ENCODE measurements around the gene MACROH2A1.

DNA sequence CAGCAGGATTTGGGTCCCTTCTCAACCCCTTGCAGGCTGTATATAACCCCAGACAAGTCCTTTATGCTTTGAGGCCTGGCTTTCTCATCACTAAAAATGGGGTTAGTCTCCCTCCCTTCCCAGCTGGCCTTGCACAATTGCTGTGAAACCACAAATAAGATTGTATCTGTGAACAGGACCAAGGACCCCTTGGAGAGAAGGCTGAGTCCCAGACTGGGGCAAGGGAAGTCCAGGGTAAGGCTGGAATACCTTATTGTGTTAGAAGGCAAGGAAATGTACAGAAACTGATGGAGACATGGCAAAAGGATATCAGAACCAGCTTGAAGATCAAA, 11.4 kb downstream of the MACROH2A1 start:
- no peak for TF ChIP-seq TOX (CRISPR knock-in tag; IDR thresholded peaks at IDR 0.05; ENCODE audit: borderline replicate concordance)
- TF ChIP-seq RARB (CRISPR knock-in tag; IDR thresholded peaks at IDR 0.05) = no peak
- no peak for TF ChIP-seq CREB5 (CRISPR knock-in tag; IDR thresholded peaks at IDR 0.05; ENCODE audit: low read depth)
- no peak for TF ChIP-seq PATZ1 (CRISPR knock-in tag; IDR thresholded peaks at IDR 0.05; ENCODE audit: borderline replicate concordance)

Measured in SK-N-SH treated with all-trans-retinoic acid at 6 μM for 48 hours (cell line).